ENCODE measurements around the gene TNNT1. TPM values are rescaled to one million over a fixed set of nuclear protein-coding genes. Genes with fewer than 3 reads are reported as not detected.

Gene TNNT1
- total RNA-seq, 2 donors from 2014 or later: 22.9 to 66.7 TPM

DNA sequence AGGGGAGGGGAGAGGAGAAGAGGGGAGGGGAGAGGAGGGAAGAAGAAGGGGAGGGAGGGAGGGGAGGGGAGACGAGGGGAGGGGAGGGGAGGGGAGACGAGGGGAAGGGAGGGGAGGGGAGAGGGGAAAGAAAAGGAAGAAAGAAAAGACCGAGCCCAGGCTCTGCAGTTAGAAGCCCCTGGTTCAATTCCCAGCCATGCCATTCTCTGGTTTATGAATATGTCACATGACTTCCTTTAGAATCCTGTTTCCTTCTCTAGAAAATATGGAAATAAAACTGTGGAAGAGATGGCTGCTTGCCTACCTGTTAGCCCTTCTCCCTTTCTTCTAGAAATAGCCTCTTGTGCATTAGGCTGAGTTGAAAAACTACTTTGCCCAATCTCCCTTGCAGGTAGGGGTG lies 14.3 kb downstream of the TNNT1 start:
- H3K36me3 Mint-ChIP-seq (ENCODE audit: low read depth): no peaks in the 10 kb centered on the region
- H3K27me3 ChIP-seq (ENCODE audit: control insufficient read depth, insufficient read depth, low read length, poor library complexity, severe bottlenecking): no peaks in the 10 kb centered on the region
- TF ChIP-seq, protein P1, sequence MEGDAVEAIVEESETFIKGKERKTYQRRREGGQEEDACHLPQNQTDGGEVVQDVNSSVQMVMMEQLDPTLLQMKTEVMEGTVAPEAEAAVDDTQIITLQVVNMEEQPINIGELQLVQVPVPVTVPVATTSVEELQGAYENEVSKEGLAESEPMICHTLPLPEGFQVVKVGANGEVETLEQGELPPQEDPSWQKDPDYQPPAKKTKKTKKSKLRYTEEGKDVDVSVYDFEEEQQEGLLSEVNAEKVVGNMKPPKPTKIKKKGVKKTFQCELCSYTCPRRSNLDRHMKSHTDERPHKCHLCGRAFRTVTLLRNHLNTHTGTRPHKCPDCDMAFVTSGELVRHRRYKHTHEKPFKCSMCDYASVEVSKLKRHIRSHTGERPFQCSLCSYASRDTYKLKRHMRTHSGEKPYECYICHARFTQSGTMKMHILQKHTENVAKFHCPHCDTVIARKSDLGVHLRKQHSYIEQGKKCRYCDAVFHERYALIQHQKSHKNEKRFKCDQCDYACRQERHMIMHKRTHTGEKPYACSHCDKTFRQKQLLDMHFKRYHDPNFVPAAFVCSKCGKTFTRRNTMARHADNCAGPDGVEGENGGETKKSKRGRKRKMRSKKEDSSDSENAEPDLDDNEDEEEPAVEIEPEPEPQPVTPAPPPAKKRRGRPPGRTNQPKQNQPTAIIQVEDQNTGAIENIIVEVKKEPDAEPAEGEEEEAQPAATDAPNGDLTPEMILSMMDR (conservative IDR thresholded peaks at IDR 0.05): no peak
- no peak overlapping the region for H3K27ac Mint-ChIP-seq
- no peak overlapping the region for H3K4me3 Mint-ChIP-seq
- H3K4me1 ChIP-seq (ENCODE audit: control insufficient read depth, insufficient read depth, low read length): no peaks in the 10 kb centered on the region
- WGBS, 2 experiments (ENCODE audit: insufficient coverage in 1 of 2, insufficient read length in 1 of 2): 86% methylated on average over 1 of the region's 3 CpGs; no CpG with 5 or more reads in 1 of the 2 experiments
- H3K9me3 Mint-ChIP-seq: no peaks in the 10 kb centered on the region
- no peaks in the 10 kb centered on the region for H3K36me3 ChIP-seq (ENCODE audit: control insufficient read depth, insufficient read depth, low read length)
- no peak overlapping the region for H3K4me3 ChIP-seq (ENCODE audit: low read length)
- no peak for DNase-seq
- no peaks in the 10 kb centered on the region for H3K9me3 ChIP-seq (ENCODE audit: control insufficient read depth, low read length)
- no peaks in the 10 kb centered on the region for H3K4me1 Mint-ChIP-seq
- no peak overlapping the region for H3K9ac ChIP-seq (ENCODE audit: extremely low read depth, low read length, poor library complexity, severe bottlenecking)
- H3K27ac ChIP-seq (ENCODE audit: low read depth, low read length): no peak overlapping the region
- peaks cover 3% of the 10 kb centered on the region for H3K27me3 Mint-ChIP-seq (ENCODE audit: insufficient read depth)

DNA sequence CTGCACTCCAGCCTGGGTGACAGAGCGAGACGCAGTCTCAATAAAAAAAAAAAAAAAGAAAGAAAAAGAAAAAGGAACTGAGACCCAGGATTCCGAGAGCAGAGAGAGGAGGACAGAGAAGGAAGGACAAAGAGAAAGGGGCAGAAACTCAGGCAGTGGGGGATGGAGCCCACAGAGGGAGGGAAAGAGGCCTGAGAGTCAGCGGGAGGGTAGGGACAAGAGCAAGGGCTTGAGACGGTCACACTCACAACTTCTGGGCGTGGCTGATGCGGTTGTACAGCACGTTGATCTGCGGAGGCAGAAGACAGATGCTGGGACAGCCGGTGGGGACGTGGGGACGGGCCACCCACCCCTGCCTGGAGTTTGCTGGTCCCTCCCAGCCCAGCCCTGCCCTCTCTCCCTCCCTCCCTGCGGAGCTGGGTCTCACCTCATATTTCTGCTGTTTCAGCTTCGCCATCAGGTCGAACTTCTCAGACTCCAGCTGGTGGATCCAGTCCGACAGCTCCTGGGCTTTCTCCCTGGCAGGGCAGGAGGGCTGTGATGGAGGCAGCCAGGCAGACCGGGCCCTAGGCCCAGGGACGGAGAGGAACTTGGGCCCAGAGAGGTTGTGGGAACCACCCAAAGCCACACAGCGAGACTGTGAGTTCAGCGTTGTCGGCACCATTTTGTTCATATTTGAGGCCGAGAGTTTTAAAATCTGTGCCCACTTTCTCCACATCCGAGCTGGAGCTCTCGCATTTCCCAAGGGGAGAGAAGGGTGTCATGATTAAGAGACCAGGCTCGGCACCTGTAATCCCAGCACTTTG lies 15.2 kb downstream of the TNNT1 start:
- TF ChIP-seq, protein P1 (conservative IDR thresholded peaks at IDR 0.05): no peak
- Mint-ChIP-seq H3K9me3 (no peaks in the 10 kb centered on the region), H3K36me3 (ENCODE audit: low read depth) (no peaks in the 10 kb centered on the region), H3K27me3 (ENCODE audit: insufficient read depth) (peaks cover 2% of the 10 kb centered on the region), H3K4me3 (no peak overlapping the region), H3K27ac (no peak overlapping the region), H3K4me1 (no peaks in the 10 kb centered on the region)
- H3K4me3 ChIP-seq (ENCODE audit: low read length): no peak overlapping the region
- H3K9ac ChIP-seq (ENCODE audit: extremely low read depth, low read length, poor library complexity, severe bottlenecking): no peak overlapping the region
- 93 to 97% methylated on average over 16 to 25 of the region's 25 CpGs for WGBS, 2 experiments (ENCODE audit: insufficient coverage in 1 of 2, insufficient read length in 1 of 2)
- no peaks in the 10 kb centered on the region for H3K9me3 ChIP-seq (ENCODE audit: control insufficient read depth, low read length)
- H3K27me3 ChIP-seq (ENCODE audit: control insufficient read depth, insufficient read depth, low read length, poor library complexity, severe bottlenecking): no peaks in the 10 kb centered on the region
- H3K4me1 ChIP-seq (ENCODE audit: control insufficient read depth, insufficient read depth, low read length): no peaks in the 10 kb centered on the region
- no peaks in the 10 kb centered on the region for H3K36me3 ChIP-seq (ENCODE audit: control insufficient read depth, insufficient read depth, low read length)
- no peak for DNase-seq
- peak overlapping the region; percentile 55 for H3K27ac ChIP-seq (ENCODE audit: low read depth, low read length)

DNA sequence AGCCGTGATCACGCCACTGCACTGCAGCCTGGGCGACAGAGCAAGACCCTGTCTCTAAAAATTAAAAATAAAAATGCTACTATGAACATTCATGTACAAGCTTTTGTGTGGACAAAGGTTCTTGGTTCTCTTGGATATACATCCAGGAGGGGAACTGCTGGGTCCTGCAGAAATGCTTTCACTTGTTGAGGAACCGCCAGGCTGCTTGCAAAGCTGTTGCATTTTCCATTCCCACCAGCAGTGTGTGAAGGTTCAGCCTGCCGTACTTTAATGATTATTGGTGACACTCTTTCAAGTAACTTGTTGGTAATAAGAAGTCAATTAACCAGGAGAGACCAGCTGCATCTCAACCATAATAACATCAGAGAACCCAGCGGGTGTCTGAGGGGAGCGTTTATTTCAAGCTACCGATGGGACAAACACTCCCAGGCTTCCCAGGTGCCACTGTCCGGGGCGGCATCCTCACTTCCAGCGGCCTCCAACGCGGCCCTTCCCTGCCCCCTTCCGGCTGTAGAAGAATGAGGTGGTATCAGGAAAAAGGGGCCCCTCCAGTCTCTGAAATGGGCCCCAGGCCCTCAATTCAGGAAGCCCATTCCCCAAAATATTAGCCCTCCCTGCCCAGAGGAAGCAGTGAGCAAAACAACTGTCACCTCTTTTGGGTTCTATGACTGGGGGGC lies 16.4 kb downstream of the TNNT1 start:
- 83 to 95% methylated on average over 8 to 13 of the region's 14 CpGs for WGBS, 2 experiments (ENCODE audit: insufficient coverage in 1 of 2, insufficient read length in 1 of 2)
- no peak for DNase-seq
- Histone ChIP-seq H3K4me1 (ENCODE audit: control insufficient read depth, insufficient read depth, low read length) (no peaks in the 10 kb centered on the region), H3K4me3 (ENCODE audit: low read length) (no peak overlapping the region), H3K9ac (ENCODE audit: extremely low read depth, low read length, poor library complexity, severe bottlenecking) (no peak overlapping the region), H3K36me3 (ENCODE audit: control insufficient read depth, insufficient read depth, low read length) (no peaks in the 10 kb centered on the region), H3K9me3 (ENCODE audit: control insufficient read depth, low read length) (no peaks in the 10 kb centered on the region), H3K27ac (ENCODE audit: low read depth, low read length) (no peak overlapping the region), H3K27me3 (ENCODE audit: control insufficient read depth, insufficient read depth, low read length, poor library complexity, severe bottlenecking) (no peaks in the 10 kb centered on the region)
- Mint-ChIP-seq H3K36me3 (ENCODE audit: low read depth) (no peaks in the 10 kb centered on the region), H3K4me1 (no peaks in the 10 kb centered on the region), H3K4me3 (no peak overlapping the region), H3K27me3 (ENCODE audit: insufficient read depth) (peaks cover 2% of the 10 kb centered on the region), H3K27ac (no peak overlapping the region), H3K9me3 (no peaks in the 10 kb centered on the region)
- TF ChIP-seq, protein P1 (conservative IDR thresholded peaks at IDR 0.05): peak; percentile 63

Data from endodermal cell (in vitro differentiated cells).